WTC11 (cell line): ENCODE results near the gene PRELID1. TPM values are rescaled to one million over a fixed set of nuclear protein-coding genes. Genes with fewer than 3 reads are reported as not detected.

ENCODE experiments used
- ATAC-seq: fragments of 200-7000 bp; cut with Tn5 transposase; 2 replicates; pipeline ENCODE4 v1.10.0; 2021; ENCODE audit warnings: mild to moderate bottlenecking, moderate library complexity
- CTCF ChIA-PET: fragments of 300-600 bp; sonication (Branson Sonifier 250); formaldehyde crosslinking; loops from one replicate; lab custom pipeline; 2021; ENCODE audit warnings: antibody characterized with exemption; lab: Charles Lee
- POLR2A ChIA-PET: fragments of 350-600 bp; sonication (Branson Sonifier 250); formaldehyde crosslinking; loops from one replicate; lab custom pipeline; 2021; ENCODE audit warnings: antibody characterized with exemption; lab: Charles Lee
- DNase-seq: peaks from one replicate; pipeline ENCODE4 v3.0.0; 2021; ENCODE audit warnings: low spot score
- H3K27ac Mint-ChIP-seq: 2 replicates; pipeline ENCODE4 v1.8.0; 2021; ENCODE audit warnings: mixed read lengths
- H3K27me3 Mint-ChIP-seq: 2 replicates; pipeline ENCODE4 v1.8.0; 2021; ENCODE audit warnings: low read depth, mild to moderate bottlenecking, moderate library complexity, mixed read lengths
- H3K36me3 Mint-ChIP-seq: 2 replicates; pipeline ENCODE4 v1.8.0; 2021; ENCODE audit warnings: mixed read lengths
- H3K4me1 Mint-ChIP-seq: 2 replicates; pipeline ENCODE4 v1.8.0; 2022; ENCODE audit warnings: mixed read lengths
- H3K4me3 Mint-ChIP-seq: 2 replicates; pipeline ENCODE4 v1.8.0; 2021; ENCODE audit warnings: mild to moderate bottlenecking, moderate library complexity, mixed read lengths
- H3K9me3 Mint-ChIP-seq: 2 replicates; pipeline ENCODE4 v1.8.0; 2021; ENCODE audit warnings: mixed read lengths
- ATF1 ChIP-seq: sonication (generic); formaldehyde crosslinking; IDR thresholded peaks from 2 replicates; pipeline ENCODE4 v1.8.1; 2023; ENCODE audit warnings: mild to moderate bottlenecking, moderate library complexity, missing genetic modification reagents
- FOXK1 ChIP-seq: sonication (generic); formaldehyde crosslinking; IDR thresholded peaks from 2 replicates; pipeline ENCODE4 v1.8.0; 2022; ENCODE audit warnings: mild to moderate bottlenecking, moderate library complexity, missing genetic modification reagents
- GABPB1 ChIP-seq: sonication (generic); formaldehyde crosslinking; IDR thresholded peaks from 2 replicates; pipeline ENCODE4 v1.8.1; 2023; ENCODE audit warnings: mild to moderate bottlenecking, missing genetic modification reagents
- GTF2I ChIP-seq: fragments of 250-450 bp; sonication (Bioruptor Pico); conservative IDR thresholded peaks from 2 replicates; pipeline ENCODE4 v1.4.0; 2021; ENCODE audit warnings: mild to moderate bottlenecking
- HMGA2 ChIP-seq: fragments of 250-450 bp; sonication (Bioruptor Pico); IDR thresholded peaks from 2 replicates; pipeline ENCODE4 v1.4.0; 2021; ENCODE audit warnings: mild to moderate bottlenecking, moderate library complexity
- JAZF1 ChIP-seq: fragments of 250-450 bp; sonication (Bioruptor Pico); IDR thresholded peaks from 2 replicates; pipeline ENCODE4 v1.9.0; 2021; ENCODE audit warnings: moderate library complexity, mild to moderate bottlenecking, inconsistent platforms
- MYBL2 ChIP-seq: sonication (generic); formaldehyde crosslinking; IDR thresholded peaks from 2 replicates; pipeline ENCODE4 v1.8.1; 2023; ENCODE audit warnings: mild to moderate bottlenecking, moderate library complexity, missing genetic modification reagents
- NFE2L1 ChIP-seq: sonication (generic); formaldehyde crosslinking; IDR thresholded peaks from 2 replicates; pipeline ENCODE4 v1.8.1; 2023; ENCODE audit warnings: missing genetic modification reagents
- SOX15 ChIP-seq: fragments of 250-450 bp; sonication (Bioruptor Pico); IDR thresholded peaks from 2 replicates; pipeline ENCODE4 v1.9.0; 2021; ENCODE audit warnings: mild to moderate bottlenecking
- TP53 ChIP-seq: sonication (generic); formaldehyde crosslinking; IDR thresholded peaks from 2 replicates; pipeline ENCODE4 v1.8.1; 2023; ENCODE audit warnings: mild to moderate bottlenecking, missing genetic modification reagents
- ZNF121 ChIP-seq: sonication (generic); formaldehyde crosslinking; IDR thresholded peaks from 2 replicates; pipeline ENCODE4 v1.8.0; 2023; ENCODE audit warnings: missing genetic modification reagents
- ZNF138 ChIP-seq: sonication (generic); formaldehyde crosslinking; conservative IDR thresholded peaks from 2 replicates; pipeline ENCODE4 v1.8.1; 2022; ENCODE audit warnings: mild to moderate bottlenecking, moderate library complexity, missing genetic modification reagents
- ZNF396 ChIP-seq: fragments of 250-450 bp; sonication (Bioruptor Pico); IDR thresholded peaks from 2 replicates; pipeline ENCODE4 v1.8.0; 2021; ENCODE audit warnings: mild to moderate bottlenecking, moderate library complexity, borderline replicate concordance
- ZNF671 ChIP-seq: fragments of 250-450 bp; sonication (Bioruptor Pico); IDR thresholded peaks from 2 replicates; pipeline ENCODE4 v1.8.0; 2021; ENCODE audit warnings: mild to moderate bottlenecking
- total RNA-seq: library from RNA; stranded (reverse); gene quantifications from 3 replicates; pipeline ENCODE4 v1.2.3, GENCODE V29; 2021
- TF ChIP-seq, protein P1 (sequence below): sonication (generic); formaldehyde crosslinking; IDR thresholded peaks from 2 replicates; pipeline ENCODE4 v1.8.0; 2023; ENCODE audit warnings: missing genetic modification reagents, mild to moderate bottlenecking, borderline replicate concordance
- TF ChIP-seq, protein P2 (sequence below): fragments of 250-450 bp; sonication (Bioruptor Pico); IDR thresholded peaks from 2 replicates; pipeline ENCODE4 v1.9.0; 2021; ENCODE audit warnings: mild to moderate bottlenecking
- TF ChIP-seq, protein P3 (sequence below): fragments of 250-450 bp; sonication (Bioruptor Pico); IDR thresholded peaks from 2 replicates; pipeline ENCODE4 v1.8.0; 2021; ENCODE audit warnings: mild to moderate bottlenecking
- TF ChIP-seq, protein P4 (sequence below): fragments of 250-450 bp; sonication (Bioruptor Pico); IDR thresholded peaks from 2 replicates; pipeline ENCODE4 v2.1.2; 2022; ENCODE audit warnings: mild to moderate bottlenecking, moderate library complexity
- TF ChIP-seq, protein P5 (sequence below): sonication (generic); formaldehyde crosslinking; IDR thresholded peaks from 2 replicates; pipeline ENCODE4 v1.8.0; 2022; ENCODE audit warnings: mild to moderate bottlenecking, missing genetic modification reagents
- TF ChIP-seq, protein P6 (sequence below): sonication (generic); formaldehyde crosslinking; conservative IDR thresholded peaks from 2 replicates; pipeline ENCODE4 v1.8.1; 2022; ENCODE audit warnings: mild to moderate bottlenecking, missing genetic modification reagents

The PRELID1 gene
- total RNA-seq, 1 experiment from 2014 or later = 273 TPM

DNA sequence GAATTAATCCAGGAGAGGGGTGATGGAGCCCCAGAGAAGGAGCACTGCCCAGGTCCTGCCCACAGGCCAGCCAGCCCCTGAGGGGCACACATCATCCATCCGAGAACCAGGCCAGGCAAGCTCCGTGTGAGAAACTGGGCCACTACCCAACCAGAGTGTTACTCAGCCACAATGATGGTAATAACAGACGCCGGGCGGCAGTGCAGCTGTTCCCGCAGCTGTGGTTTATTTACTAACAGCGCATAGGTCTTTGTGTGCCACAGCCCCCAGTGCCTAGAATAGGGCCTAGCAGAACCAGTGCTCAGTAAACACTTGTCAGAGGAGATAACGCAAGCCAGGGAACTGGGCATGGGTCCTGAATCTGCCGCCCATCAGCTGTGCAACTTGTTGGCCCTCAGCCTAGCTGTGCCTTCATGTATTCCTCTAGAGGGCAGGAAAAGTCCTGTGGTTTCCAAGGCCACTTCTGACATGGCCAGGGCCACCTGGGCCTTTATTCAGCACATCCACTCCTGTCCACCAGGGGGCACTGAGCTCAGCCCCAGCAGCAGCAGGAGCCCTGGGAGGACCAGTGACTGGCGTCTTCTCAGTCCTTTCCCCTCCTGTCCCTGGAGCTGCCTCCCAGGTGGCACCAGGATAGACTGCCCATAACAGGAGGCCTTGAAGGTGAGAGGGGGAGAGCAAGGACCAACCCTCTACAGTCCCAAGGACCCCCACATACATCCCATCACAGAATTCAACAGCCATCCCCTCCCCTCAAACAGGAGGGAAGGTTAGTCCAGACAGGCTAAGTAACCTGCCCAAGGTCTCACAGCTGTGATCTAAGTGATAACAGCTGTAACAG, 6.0 kb downstream of the PRELID1 start (continued):
- TF ChIP-seq, protein P1, sequence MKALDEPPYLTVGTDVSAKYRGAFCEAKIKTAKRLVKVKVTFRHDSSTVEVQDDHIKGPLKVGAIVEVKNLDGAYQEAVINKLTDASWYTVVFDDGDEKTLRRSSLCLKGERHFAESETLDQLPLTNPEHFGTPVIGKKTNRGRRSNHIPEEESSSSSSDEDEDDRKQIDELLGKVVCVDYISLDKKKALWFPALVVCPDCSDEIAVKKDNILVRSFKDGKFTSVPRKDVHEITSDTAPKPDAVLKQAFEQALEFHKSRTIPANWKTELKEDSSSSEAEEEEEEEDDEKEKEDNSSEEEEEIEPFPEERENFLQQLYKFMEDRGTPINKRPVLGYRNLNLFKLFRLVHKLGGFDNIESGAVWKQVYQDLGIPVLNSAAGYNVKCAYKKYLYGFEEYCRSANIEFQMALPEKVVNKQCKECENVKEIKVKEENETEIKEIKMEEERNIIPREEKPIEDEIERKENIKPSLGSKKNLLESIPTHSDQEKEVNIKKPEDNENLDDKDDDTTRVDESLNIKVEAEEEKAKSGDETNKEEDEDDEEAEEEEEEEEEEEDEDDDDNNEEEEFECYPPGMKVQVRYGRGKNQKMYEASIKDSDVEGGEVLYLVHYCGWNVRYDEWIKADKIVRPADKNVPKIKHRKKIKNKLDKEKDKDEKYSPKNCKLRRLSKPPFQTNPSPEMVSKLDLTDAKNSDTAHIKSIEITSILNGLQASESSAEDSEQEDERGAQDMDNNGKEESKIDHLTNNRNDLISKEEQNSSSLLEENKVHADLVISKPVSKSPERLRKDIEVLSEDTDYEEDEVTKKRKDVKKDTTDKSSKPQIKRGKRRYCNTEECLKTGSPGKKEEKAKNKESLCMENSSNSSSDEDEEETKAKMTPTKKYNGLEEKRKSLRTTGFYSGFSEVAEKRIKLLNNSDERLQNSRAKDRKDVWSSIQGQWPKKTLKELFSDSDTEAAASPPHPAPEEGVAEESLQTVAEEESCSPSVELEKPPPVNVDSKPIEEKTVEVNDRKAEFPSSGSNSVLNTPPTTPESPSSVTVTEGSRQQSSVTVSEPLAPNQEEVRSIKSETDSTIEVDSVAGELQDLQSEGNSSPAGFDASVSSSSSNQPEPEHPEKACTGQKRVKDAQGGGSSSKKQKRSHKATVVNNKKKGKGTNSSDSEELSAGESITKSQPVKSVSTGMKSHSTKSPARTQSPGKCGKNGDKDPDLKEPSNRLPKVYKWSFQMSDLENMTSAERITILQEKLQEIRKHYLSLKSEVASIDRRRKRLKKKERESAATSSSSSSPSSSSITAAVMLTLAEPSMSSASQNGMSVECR = peak; percentile 50; the same call in 1 of the 2 replicates
- no peak for TF ChIP-seq NFE2L1 (CRISPR knock-in tag)
- TF ChIP-seq GTF2I = no peak
- TF ChIP-seq ZNF121 = peak; percentile 94

GRCh38 chr5:177310332-177310731, 6.7 kb downstream of the PRELID1 start:
- Mint-ChIP-seq H3K36me3 (peaks cover 18% of the 10 kb centered on the region), H3K4me3 (peak overlapping the region; percentile 84; the same call in 1 of the 2 replicates), H3K27me3 (no peaks in the 10 kb centered on the region), H3K9me3 (no peaks in the 10 kb centered on the region), H3K4me1 (peaks cover 18% of the 10 kb centered on the region), H3K27ac (no peak overlapping the region)
- DNase-seq (no peak), ATAC-seq (no peak)
- ChIA-PET POLR2A (interaction anchor here (0.6 to 1.2 kb wide), 4 partner anchors 137 to 211 kb away, joined by 3 to 6 read pairs (median 4); no protein-coding TSS in a partner anchor), CTCF (interaction anchor here (0.6 to 4.5 kb wide), 79 partner anchors 9 to 663 kb away, joined by 3 to 91 read pairs (median 5); partner anchors contain the start of genes FGFR4, GRK6, LMAN2 and NSD1)
- no peak for TF ChIP-seq HMGA2
- TF ChIP-seq ZNF138 (CRISPR knock-in tag) = no peak
- TF ChIP-seq MYBL2 = no peak
- TF ChIP-seq JAZF1 (CRISPR knock-in tag) = no peak
- no peak for TF ChIP-seq ATF1
- no peak for TF ChIP-seq ZNF121
- no peak for TF ChIP-seq SOX15 (CRISPR knock-in tag)
- TF ChIP-seq GABPB1 = no peak
- TF ChIP-seq, protein P2, sequence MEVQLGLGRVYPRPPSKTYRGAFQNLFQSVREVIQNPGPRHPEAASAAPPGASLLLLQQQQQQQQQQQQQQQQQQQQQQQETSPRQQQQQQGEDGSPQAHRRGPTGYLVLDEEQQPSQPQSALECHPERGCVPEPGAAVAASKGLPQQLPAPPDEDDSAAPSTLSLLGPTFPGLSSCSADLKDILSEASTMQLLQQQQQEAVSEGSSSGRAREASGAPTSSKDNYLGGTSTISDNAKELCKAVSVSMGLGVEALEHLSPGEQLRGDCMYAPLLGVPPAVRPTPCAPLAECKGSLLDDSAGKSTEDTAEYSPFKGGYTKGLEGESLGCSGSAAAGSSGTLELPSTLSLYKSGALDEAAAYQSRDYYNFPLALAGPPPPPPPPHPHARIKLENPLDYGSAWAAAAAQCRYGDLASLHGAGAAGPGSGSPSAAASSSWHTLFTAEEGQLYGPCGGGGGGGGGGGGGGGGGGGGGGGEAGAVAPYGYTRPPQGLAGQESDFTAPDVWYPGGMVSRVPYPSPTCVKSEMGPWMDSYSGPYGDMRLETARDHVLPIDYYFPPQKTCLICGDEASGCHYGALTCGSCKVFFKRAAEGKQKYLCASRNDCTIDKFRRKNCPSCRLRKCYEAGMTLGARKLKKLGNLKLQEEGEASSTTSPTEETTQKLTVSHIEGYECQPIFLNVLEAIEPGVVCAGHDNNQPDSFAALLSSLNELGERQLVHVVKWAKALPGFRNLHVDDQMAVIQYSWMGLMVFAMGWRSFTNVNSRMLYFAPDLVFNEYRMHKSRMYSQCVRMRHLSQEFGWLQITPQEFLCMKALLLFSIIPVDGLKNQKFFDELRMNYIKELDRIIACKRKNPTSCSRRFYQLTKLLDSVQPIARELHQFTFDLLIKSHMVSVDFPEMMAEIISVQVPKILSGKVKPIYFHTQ = no peak
- TF ChIP-seq, protein P3, sequence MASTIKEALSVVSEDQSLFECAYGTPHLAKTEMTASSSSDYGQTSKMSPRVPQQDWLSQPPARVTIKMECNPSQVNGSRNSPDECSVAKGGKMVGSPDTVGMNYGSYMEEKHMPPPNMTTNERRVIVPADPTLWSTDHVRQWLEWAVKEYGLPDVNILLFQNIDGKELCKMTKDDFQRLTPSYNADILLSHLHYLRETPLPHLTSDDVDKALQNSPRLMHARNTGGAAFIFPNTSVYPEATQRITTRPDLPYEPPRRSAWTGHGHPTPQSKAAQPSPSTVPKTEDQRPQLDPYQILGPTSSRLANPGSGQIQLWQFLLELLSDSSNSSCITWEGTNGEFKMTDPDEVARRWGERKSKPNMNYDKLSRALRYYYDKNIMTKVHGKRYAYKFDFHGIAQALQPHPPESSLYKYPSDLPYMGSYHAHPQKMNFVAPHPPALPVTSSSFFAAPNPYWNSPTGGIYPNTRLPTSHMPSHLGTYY = no peak
- TF ChIP-seq FOXK1 (CRISPR knock-in tag) = no peak
- TF ChIP-seq, protein P4, sequence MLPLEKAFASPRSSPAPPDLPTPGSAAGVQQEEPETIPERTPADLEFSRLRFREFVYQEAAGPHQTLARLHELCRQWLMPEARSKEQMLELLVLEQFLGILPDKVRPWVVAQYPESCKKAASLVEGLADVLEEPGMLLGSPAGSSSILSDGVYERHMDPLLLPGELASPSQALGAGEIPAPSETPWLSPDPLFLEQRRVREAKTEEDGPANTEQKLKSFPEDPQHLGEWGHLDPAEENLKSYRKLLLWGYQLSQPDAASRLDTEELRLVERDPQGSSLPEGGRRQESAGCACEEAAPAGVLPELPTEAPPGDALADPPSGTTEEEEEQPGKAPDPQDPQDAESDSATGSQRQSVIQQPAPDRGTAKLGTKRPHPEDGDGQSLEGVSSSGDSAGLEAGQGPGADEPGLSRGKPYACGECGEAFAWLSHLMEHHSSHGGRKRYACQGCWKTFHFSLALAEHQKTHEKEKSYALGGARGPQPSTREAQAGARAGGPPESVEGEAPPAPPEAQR (CRISPR knock-in tag) = no peak
- no peak for TF ChIP-seq TP53 (CRISPR knock-in tag)
- no peak for TF ChIP-seq ZNF396
- TF ChIP-seq, protein P5, sequence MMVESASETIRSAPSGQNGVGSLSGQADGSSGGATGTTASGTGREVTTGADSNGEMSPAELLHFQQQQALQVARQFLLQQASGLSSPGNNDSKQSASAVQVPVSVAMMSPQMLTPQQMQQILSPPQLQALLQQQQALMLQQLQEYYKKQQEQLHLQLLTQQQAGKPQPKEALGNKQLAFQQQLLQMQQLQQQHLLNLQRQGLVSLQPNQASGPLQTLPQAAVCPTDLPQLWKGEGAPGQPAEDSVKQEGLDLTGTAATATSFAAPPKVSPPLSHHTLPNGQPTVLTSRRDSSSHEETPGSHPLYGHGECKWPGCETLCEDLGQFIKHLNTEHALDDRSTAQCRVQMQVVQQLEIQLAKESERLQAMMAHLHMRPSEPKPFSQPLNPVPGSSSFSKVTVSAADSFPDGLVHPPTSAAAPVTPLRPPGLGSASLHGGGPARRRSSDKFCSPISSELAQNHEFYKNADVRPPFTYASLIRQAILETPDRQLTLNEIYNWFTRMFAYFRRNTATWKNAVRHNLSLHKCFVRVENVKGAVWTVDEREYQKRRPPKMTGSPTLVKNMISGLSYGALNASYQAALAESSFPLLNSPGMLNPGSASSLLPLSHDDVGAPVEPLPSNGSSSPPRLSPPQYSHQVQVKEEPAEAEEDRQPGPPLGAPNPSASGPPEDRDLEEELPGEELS (CRISPR knock-in tag) = no peak
- TF ChIP-seq, protein P6, sequence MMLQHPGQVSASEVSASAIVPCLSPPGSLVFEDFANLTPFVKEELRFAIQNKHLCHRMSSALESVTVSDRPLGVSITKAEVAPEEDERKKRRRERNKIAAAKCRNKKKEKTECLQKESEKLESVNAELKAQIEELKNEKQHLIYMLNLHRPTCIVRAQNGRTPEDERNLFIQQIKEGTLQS = no peak
- TF ChIP-seq ZNF671 = no peak
